Osteoblast (primary cell): ENCODE measurements around the gene SLC30A4. TPM values are rescaled to one million over a fixed set of nuclear protein-coding genes. Genes with fewer than 3 reads are reported as not detected.

Experiments used
- DNase-seq: peaks from one replicate; pipeline ENCODE4 v3.0.0; 2011; ENCODE audit warnings: low spot score, mixed read lengths; ENCODE audit not compliant: insufficient read length; ENCODE audit errors: missing footprints
- H2AFZ ChIP-seq: 2 replicates; pipeline ENCODE4 v1.6.0; 2011; ENCODE audit warnings: mild to moderate bottlenecking, low read length
- H3K27ac ChIP-seq: 2 replicates; pipeline ENCODE4 v1.5.1; 2011; ENCODE audit warnings: mild to moderate bottlenecking, low read depth, low read length, moderate library complexity
- H3K27me3 ChIP-seq: 2 replicates; pipeline ENCODE4 v1.6.0; 2012; ENCODE audit warnings: mild to moderate bottlenecking, control low read depth, inconsistent platforms, low read length, moderate library complexity; ENCODE audit not compliant: insufficient read depth
- H3K36me3 ChIP-seq: 2 replicates; pipeline ENCODE4 v1.5.1; 2011; ENCODE audit warnings: mild to moderate bottlenecking, low read length, control low read depth, moderate library complexity; ENCODE audit not compliant: insufficient read depth
- H3K4me1 ChIP-seq: 2 replicates; pipeline ENCODE4 v1.5.1; 2011; ENCODE audit warnings: mild to moderate bottlenecking, low read length, control low read depth, moderate library complexity; ENCODE audit not compliant: insufficient read depth
- H3K4me2 ChIP-seq: 2 replicates; pipeline ENCODE4 v1.6.0; 2011; ENCODE audit warnings: mild to moderate bottlenecking, low read length; ENCODE audit not compliant: insufficient read depth
- H3K4me3 ChIP-seq: fragments of 200-600 bp; sonication (generic); 3 replicates; pipeline ENCODE4 v1.5.1; 2012; ENCODE audit warnings: mild to moderate bottlenecking, low read length, inconsistent platforms; ENCODE audit not compliant: insufficient read depth
- H3K79me2 ChIP-seq: 2 replicates; pipeline ENCODE4 v1.6.0; 2012; ENCODE audit warnings: mild to moderate bottlenecking, low read length, control low read depth, inconsistent platforms; ENCODE audit not compliant: insufficient read depth
- H3K9me3 ChIP-seq: 2 replicates; pipeline ENCODE4 v1.5.1; 2011; ENCODE audit warnings: low read depth, low read length, control low read depth
- H4K20me1 ChIP-seq: 2 replicates; pipeline ENCODE4 v1.6.0; 2012; ENCODE audit warnings: mild to moderate bottlenecking, low read length, control low read depth; ENCODE audit not compliant: insufficient read depth
- total RNA-seq: library from RNA; depleted of rRNA; stranded (reverse); fragments of >200 nt; gene quantifications from 2 replicates; pipeline ENCODE4 v1.2.3, GENCODE V29; 2012
- TF ChIP-seq, protein P1 (sequence below): IDR thresholded peaks from 2 replicates; pipeline ENCODE4 v1.5.1; 2011; ENCODE audit warnings: mild to moderate bottlenecking, low read depth, low read length, moderate library complexity; ENCODE audit errors: extremely low read depth

Gene SLC30A4
- total RNA-seq, 1 donor, result 19.5 TPM

DNA sequence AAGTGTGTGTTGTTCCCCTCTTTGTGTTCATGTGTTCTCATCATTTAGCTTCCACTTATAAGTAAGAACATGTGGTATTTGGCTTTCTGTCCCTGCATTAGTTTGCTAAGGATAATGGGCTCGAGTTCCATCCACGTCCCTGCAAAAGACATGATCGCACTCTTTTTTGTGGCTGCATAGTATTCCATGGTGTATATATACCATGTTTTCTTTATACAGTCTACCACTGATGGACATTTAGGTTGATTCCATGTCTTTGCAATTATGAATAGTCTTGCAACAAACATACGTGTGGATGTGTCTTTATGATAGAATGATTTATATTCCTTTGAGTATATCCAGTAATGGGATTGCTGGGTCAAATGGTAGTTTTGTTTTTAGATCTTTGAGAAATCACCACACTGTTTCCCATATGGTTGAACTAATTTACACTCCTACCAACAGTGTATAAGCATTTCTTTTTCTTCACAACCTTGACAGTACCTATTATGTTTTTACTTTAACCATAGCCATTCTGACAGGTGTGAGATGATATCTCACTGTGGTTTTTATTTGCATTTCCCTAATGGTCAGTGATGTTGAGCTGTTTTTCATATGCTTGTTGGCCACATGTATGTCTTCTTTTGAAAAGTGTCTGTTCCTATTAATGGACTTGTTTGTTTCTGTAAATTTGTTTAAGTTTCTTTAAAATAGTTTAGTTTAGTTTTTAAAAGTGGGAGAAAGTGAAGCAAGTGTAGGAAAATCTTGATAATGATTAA is 21.9 kb upstream of the SLC30A4 start:
- H3K4me2 ChIP-seq, result no peak overlapping the region

DNA sequence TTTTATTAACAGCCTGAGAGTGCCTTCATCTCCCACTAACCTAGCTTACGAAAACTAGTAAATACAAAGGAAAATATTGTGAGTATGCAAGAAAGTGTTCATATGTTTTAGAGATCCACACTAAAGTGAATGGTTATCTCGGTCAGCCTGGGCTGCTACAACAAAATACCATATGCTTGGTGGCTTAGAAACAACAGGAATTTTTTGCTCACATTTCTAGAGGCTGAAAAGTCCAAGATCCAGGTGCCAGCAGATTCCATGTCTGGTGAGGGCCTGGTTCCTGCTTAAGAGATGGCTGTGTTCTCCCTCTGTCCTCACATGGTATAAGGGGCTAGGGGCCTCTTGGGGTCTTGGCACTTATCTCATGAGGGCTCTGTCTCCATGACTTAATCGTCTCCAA is 20.5 kb upstream of the SLC30A4 start:
- TF ChIP-seq, protein P1, sequence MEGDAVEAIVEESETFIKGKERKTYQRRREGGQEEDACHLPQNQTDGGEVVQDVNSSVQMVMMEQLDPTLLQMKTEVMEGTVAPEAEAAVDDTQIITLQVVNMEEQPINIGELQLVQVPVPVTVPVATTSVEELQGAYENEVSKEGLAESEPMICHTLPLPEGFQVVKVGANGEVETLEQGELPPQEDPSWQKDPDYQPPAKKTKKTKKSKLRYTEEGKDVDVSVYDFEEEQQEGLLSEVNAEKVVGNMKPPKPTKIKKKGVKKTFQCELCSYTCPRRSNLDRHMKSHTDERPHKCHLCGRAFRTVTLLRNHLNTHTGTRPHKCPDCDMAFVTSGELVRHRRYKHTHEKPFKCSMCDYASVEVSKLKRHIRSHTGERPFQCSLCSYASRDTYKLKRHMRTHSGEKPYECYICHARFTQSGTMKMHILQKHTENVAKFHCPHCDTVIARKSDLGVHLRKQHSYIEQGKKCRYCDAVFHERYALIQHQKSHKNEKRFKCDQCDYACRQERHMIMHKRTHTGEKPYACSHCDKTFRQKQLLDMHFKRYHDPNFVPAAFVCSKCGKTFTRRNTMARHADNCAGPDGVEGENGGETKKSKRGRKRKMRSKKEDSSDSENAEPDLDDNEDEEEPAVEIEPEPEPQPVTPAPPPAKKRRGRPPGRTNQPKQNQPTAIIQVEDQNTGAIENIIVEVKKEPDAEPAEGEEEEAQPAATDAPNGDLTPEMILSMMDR, result no peak
- no peaks in the 10 kb centered on the region for H4K20me1 ChIP-seq
- no peaks in the 10 kb centered on the region for H3K79me2 ChIP-seq
- no peak overlapping the region for H3K4me3 ChIP-seq
- H3K9me3 ChIP-seq, result no peaks in the 10 kb centered on the region
- no peak overlapping the region for H3K27ac ChIP-seq
- DNase-seq, result peak; percentile 37
- H3K4me2 ChIP-seq, result no peak overlapping the region
- no peaks in the 10 kb centered on the region for H3K36me3 ChIP-seq
- no peaks in the 10 kb centered on the region for H3K27me3 ChIP-seq
- no peaks in the 10 kb centered on the region for H3K4me1 ChIP-seq
- no peak overlapping the region for H2AFZ ChIP-seq

More for the DNA sequence above, 21.9 kb upstream of the SLC30A4 start:
- Histone ChIP-seq H3K36me3 (no peaks in the 10 kb centered on the region), H3K27ac (no peak overlapping the region), H3K79me2 (no peaks in the 10 kb centered on the region), H3K4me3 (no peak overlapping the region), H3K27me3 (no peaks in the 10 kb centered on the region), H4K20me1 (no peaks in the 10 kb centered on the region), H3K9me3 (no peaks in the 10 kb centered on the region), H2AFZ (no peak overlapping the region), H3K4me1 (no peaks in the 10 kb centered on the region)
- TF ChIP-seq, protein P1, result no peak
- DNase-seq, result no peak

DNA sequence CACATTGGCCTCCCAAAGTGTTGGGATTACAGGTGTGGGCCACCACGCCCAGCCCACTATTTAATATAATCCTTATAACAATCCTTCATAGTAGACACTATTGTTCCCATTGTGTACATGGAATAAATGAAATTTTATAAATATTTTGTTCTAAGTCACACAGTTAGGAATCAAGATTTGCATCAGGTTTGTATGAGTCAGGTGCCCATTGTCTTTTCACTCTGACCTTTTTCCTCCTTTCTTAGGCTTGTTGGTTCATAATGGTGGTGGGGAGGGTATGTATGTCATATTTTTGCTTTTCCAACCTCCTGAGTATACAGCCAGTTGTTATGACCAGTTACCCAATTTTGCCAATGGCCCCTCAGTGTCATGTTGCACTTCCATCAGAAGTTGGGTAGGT is 18.0 kb upstream of the SLC30A4 start:
- H3K4me3 ChIP-seq, result no peak overlapping the region
- no peaks in the 10 kb centered on the region for H4K20me1 ChIP-seq
- no peaks in the 10 kb centered on the region for H3K79me2 ChIP-seq
- DNase-seq, result no peak
- no peak overlapping the region for H3K4me2 ChIP-seq
- H3K27me3 ChIP-seq, result no peaks in the 10 kb centered on the region
- H3K27ac ChIP-seq, result no peak overlapping the region
- TF ChIP-seq, protein P1, result no peak
- H3K4me1 ChIP-seq, result no peaks in the 10 kb centered on the region
- H3K9me3 ChIP-seq, result no peaks in the 10 kb centered on the region
- H3K36me3 ChIP-seq, result no peaks in the 10 kb centered on the region
- no peak overlapping the region for H2AFZ ChIP-seq

DNA sequence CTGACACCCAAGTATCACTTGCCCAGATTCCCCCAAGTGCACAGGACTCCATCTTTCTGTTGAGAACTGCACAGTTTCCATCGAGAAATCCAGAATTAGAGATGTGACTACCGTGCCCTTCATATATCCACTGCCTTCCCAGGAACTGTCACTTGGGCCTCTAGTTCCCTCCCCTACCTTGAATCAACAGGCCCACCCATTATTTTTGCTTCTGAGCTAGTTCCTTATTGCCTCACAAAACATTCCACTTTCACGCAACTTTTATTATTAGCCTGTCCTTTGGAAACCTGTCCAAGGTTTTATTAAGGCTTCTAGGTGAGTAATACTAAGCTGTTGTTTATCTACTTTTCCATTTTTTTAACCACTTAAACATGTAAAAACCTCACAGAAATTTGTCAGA is 17.1 kb upstream of the SLC30A4 start:
- H3K4me2 ChIP-seq, result no peak overlapping the region
- H3K27me3 ChIP-seq, result no peaks in the 10 kb centered on the region
- no peak overlapping the region for H3K4me3 ChIP-seq
- H3K9me3 ChIP-seq, result no peaks in the 10 kb centered on the region
- DNase-seq, result peak; percentile 4
- no peaks in the 10 kb centered on the region for H3K4me1 ChIP-seq
- no peak overlapping the region for H3K27ac ChIP-seq
- H3K36me3 ChIP-seq, result no peaks in the 10 kb centered on the region
- H3K79me2 ChIP-seq, result no peaks in the 10 kb centered on the region
- H2AFZ ChIP-seq, result no peak overlapping the region
- H4K20me1 ChIP-seq, result no peaks in the 10 kb centered on the region
- TF ChIP-seq, protein P1, result no peak
